Putamen (tissue), 1 donor: Measurements from ENCODE around the gene CTDSPL.
"Not testable (repeated sequence)": the region's sequence is repeated elsewhere in the genome, so short reads cannot be mapped to it uniquely, and the experiment has no call there.

ENCODE experiments used
- DNase-seq: peaks from one replicate; pipeline ENCODE4 v3.0.0-alpha.2; 2016; ENCODE audit warnings: low spot score

CTDSPL gene, protein sequence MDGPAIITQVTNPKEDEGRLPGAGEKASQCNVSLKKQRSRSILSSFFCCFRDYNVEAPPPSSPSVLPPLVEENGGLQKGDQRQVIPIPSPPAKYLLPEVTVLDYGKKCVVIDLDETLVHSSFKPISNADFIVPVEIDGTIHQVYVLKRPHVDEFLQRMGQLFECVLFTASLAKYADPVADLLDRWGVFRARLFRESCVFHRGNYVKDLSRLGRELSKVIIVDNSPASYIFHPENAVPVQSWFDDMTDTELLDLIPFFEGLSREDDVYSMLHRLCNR

DNA sequence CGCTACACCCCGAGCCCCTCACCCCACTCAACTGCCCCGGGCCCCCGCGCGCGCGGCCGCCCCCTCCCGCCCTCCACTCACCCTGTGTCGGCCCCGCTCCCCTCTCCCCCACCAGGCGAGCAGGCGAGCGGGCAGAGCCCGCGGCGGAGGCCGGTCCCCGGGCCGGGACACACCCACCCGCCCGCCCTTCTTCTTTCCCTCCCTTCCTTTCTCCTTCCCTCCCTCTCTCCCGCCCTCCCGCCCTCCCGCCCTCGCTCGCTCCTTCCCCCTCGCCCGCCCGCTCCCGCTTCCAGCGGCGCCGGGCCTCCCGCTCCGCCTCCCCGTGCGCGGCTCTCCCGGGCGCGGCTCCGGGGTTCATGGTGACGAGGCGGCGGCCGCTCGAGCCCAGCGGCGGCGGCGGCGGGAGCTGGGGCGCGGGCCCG, at the start of gene CTDSPL:
Gene CTDSPL (plus strand): TSS at position 261 of the 422 bp plus-strand sequence. CDS start 320 bp downstream, outside the sequence.
- peak; percentile 40 for DNase-seq

DNA sequence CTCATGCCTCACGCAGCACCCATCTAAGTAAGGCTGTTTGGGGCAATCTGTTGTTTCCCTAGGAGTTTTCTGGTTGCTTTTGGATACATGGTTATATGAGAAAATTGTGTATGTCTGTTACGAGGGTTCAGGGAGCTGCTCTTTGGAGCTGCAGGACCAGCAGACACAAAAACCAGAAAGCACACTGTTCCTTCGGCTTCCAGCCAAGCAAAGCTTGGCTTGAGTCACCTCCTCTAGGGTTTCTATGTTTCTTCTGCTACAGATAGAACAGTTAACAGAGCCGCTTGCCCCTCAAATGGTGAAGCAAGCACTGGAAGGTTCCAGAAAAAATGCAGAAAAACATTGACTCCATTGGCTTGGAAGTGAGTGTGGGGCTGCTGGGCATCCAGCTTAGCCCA, 49.2 kb upstream of the CTDSPL start:
- DNase-seq: no peak

DNA sequence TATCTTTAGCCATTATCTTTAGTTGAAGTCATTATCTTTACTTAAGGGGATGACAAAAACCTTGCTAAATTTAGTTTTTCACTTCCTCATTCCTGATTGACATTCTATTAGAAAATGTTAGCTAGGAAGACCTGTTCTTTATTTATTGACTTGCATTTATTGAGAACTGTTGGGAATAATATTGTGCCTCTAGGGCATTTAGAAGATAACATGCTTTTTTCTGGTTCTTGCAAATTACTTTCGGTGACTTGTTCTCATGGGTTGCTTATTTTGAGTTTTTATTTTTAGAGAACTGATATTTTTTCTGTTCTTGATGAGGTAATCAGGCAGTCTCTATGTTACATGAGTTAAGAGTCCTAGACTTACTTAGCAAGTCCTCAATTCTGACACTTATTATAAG, 48.3 kb upstream of the CTDSPL start:
- DNase-seq: no peak

DNA sequence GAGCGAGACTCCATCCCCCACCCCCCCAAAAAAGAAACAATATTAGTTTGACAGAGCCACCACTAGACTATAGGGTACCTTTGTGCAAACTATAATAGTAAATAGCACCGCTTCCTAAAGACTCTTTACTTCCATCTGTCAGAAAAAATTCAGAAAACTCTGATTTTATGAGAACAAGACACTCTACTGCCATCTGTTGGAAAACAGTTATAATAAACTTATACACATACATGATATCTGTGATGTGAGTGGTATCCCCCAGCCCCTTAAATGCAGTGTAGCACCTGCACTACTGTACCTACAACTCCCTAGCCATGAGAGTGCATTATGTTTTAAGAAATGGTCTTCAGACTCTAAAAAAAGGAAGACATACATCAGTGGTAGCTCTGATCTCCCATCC, 47.1 kb upstream of the CTDSPL start:
- no peak for DNase-seq

DNA sequence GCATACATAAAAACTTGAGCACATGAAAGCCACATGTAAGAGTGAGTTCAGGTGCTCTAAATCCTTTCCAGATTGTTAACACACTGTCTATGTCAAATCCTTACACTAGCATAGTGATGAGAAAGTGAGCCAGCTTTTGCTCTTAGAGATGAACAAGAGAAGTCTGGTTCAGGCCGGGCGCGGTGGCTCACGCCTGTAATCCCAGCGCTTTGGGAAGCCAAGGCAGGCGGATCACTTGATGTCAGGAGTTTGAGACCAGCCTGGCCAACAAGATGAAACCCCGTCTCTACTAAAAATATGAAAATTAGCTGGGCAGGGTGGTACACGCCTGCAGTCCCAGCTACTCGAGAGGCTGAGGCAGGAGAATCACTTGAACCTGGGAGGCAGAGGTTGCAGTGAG, 46.5 kb upstream of the CTDSPL start:
- not testable (repeated sequence) for DNase-seq

DNA sequence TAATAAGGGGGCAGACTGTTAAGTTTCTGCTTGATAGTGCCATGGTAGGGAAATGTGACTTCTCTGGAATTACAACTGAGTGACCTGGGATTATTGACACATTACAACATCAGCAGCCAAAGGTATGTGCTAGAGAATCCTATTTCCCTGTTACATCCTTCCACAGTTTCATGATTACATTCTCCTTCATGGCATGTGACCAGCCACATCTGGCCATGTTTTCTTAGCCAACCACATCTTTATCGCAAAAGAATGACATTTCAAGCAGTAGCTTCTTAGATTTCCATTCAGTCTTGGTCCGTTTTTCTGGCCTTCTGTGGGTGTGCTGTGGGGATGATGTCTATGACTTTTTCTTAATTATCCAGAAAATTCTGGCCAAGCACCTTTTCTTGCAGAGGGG, 45.4 kb upstream of the CTDSPL start:
- DNase-seq: no peak

DNA sequence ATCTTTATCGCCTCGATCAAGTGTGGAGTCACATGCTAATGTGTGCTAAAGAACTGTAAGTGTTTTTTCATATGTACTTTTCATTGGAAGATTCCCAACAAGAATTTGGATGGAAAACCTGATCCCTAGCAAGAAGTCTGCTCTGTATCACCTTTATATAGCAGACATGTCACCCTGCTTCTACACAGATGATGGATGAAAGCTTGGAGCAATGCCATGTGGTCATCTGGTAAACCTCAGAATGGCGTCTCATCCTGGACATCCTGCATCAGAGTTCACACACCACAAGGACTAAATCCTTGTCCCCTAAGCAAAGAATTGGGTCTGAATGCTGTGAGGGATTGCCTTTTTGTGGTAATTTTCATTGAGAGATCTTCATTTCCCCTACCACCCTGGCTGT, 42.1 kb upstream of the CTDSPL start:
- DNase-seq: no peak

DNA sequence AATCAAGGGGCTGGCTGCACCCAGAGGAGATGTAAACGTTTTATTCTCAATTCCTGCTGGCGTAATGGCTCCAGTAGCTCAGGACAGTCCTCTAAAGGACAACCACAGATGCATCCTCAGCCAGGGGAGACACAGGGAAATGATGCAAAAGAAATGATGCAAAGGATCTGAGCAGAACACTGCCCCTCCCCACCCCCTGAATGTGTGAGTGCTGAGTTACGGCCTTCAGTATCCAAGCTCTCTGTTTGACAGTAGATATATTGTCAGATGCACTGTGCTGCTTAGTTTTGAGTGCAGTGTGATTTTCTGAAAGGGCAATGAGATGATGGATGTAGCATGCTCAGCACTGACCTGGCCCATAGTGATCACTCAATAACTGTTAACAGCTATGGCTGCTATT, 41.4 kb upstream of the CTDSPL start:
- DNase-seq: no peak

DNA sequence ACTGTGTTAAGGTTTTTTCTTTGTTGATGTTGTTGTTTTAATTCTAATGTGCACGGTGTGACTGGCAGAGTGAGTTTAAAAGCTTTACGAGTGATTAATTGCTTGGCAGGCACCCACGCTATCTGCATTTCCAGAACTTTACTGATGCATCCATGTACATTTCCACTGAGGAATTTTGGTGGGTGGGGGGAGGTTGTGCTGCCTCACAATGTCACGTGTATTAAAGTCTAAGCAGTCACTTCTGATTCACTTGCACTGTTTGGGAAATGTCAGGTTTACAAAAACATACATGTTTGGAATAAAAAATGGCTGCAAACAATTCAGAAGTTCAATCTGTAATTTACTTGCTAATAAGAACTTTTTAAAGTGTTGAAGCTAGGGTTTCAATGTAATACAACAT, 38.5 kb upstream of the CTDSPL start:
- DNase-seq: no peak

DNA sequence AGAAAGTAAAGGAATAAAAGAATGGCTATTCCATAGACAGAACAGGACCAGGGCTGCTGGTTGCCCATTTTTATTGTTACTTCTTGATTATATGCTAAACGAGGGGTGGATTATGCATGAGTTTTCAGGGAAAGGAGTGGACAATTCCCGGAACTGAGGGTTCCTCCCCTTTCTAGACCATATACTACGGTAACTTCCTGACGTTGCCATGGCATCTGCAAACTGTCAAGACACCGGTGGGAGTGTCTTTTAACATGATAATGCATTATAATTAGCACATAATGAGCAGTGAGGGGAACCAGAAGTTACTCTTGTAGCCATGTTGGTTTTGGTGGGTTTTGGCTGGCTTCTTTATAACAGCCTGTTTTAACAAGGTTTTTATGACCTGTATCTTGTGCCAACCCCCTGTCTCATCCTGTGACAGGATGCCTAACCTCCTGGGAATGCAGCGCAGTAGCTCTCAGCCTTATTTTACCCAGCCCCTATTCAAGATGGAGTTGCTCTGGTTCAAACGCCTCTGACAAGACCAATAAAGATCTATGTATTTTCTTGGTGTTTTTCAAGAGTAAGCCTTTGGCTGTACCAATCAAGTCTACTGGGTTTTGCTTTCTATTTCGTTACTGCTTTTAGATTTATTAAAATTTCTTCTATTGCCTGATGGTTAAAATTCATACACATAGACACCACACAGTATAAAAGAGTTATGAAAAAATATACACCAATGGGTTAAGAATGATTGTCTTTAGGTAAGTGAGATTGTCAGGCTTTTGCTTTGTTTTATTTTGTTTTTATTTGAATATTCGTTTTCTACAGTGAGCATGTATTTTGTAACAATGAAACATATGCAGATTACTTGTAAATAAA, 37.4 kb upstream of the CTDSPL start:
- DNase-seq: no peak

DNA sequence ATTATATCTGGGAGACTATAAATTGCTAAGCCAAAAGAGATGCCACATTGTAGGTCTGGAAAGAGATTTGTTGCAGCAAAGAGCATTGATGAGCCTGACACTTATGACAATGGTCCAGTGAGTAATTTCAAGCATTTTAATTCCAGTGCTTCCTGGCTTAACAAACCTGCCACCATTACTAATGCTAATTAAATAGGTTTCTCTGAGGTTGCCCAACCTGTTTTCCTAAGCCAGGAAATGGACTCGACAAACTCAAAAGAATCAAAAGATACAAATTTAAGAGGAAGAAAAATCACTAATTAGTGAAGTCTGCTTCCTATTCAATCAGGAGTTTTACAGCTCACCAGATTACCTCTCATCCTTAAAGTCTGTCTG, 36.7 kb upstream of the CTDSPL start:
- DNase-seq: no peak

DNA sequence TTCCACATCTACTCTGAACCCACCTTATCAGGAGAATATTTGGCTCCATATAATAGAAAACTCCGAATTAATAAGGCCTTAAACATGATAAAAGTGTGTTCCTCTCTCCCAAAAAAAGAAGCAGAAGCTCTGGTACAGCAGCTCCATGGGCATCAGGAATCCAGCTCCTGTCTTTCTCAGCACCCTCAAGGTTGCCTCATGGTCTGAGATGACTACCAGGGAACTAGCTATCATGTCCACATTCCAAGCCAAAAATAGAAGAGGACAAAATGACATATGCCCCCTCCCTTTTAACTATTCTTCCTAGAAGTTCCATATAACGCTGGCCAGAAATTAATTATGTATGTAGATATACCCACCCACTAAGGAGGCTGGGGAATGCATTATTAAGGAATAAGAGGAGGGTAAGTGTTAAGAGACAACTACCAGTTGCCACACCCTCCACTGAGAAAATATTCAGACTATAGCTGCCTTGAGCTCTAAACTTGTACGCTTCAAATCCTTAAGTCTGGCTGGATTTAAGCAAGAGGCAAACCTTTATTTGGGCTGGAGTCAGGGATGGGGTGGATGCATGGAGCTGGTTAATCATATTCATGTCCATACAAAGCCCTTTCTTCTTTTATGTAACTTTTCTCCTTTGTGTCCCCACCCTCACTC, 35.8 kb upstream of the CTDSPL start:
- no peak for DNase-seq

DNA sequence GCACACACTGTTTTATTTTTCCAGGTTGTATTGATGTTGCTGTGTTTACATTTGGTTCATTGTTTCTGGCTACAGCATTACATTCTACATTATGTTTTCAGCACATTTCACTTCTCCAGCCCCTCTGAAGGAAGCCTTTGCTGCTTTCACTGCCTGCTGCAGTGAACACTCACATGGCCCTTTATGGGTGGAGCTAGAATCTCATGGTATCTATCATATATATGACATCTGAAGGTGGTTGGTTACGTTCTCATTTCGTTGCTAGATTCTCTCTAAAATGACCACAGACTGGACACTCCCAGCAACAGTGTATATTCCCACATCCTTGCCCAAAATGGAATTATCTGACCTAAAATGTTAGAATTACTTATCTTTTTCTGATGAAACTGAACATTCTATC, 35.2 kb upstream of the CTDSPL start:
- no peak for DNase-seq

DNA sequence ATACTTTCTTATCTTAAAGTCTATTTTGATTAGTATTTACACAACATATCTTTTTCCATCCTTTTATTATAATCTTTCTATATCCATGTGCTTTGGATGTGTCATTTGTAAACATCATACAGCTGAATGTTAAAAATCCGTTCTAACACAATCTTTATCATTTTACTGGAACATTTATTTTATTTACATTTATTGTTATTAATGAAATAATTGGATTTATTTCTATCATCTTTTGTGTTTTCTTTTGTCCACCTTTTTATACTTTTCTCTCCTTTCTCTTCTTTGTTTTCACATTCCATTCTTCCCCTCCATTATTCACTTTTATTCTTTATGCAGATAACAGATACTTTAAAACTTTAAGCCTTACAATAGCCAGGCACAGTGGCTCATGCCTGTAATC, 34.7 kb upstream of the CTDSPL start:
- no peak for DNase-seq

DNA sequence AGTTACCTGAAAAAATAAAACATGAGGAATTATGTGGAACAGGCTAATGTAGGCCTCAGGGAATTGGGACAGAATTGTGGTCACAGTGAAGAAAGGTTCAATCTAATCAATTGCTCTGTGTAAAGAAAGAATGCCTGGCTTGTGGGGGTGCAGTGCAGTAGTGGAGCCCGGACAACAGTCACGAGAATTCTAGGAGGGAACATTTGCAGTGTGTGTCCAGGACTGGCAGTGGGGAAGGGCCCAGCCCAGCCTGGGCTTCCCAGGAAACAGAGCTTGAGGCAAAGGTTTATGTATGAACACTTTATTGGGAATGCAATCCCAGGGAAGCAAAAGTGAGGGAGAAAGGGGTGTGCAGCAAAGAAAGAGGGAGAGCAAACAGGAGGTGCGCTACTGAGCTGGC, 29.2 kb upstream of the CTDSPL start:
- no peak for DNase-seq

DNA sequence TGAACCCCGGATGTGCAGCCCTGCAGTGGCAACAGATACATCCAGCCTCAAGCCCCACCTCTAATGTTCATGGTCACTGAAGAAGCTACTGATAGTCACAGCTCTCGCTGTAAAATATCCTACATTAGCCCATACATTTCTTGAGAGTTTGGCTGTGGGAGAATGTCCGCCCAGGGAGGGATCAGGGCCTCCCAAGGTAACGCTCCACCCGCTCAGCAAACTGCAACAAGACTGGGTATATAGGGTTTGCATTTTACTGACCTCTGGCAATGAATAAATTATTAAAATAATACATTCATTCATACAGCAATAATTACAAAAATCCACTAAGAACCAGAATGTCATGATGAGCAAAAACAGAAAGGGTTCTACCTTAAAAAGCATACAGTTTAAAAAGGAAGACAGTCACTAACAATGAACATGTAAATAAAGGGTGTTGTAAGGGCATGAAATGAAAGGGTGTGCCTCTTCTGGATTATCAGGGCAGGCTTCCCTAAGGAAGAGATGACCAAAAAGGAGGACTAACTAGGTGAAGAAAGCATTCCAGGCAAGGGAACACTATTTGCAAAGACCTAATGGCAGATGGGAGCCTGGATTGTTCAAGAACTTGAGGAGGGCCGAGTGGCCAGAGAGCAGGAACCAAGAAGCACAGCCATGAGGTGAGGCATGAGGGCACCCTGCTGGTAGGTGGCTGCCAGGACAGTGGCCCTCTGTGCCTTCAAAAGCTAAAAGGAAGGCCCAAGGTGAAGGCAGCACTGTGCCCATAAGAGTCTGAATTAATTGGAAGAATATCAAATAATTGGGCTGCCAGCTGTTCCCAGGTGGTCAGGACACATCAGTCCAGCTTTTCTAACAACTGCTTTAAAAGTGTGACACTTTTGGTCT, 28.1 kb upstream of the CTDSPL start:
- no peak for DNase-seq

DNA sequence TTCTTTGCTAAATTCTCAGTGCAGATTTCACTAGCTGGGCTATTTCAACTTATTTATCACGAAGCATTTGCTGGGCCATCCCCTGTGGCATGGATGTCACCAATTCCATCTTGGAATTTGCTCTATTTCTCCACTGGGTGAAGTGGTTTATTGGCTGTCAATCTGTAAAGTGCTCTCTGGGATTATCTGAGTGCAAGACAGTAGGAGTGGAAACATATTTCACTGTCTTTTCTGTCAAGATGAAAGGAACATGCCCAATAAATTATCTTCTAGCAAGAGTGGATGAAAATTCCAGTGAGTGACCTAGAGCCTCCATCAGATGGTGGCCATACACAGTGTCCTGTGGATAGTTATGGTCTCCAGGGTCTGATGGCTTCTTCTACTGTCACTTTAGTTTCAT, 25.1 kb upstream of the CTDSPL start:
- DNase-seq: no peak

DNA sequence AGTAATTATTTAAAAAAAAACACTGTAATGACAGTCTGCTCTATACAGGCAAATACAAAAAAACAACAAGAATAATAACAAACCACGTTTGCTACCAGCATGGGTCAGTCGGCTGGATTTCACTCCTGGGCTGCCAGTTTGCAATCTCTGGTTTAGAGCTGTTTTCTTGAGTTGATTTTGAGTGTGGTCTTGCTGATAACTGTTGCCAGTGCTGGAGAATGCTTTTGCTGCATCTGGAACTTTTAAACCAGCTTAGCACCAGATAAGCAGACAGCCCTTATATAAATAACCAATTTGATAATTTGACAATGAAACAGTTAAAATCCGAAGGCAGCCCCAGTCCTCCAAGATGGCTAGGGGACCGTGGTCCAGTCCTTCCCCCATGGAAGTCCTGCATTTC, 14.0 kb upstream of the CTDSPL start:
- DNase-seq: no peak

DNA sequence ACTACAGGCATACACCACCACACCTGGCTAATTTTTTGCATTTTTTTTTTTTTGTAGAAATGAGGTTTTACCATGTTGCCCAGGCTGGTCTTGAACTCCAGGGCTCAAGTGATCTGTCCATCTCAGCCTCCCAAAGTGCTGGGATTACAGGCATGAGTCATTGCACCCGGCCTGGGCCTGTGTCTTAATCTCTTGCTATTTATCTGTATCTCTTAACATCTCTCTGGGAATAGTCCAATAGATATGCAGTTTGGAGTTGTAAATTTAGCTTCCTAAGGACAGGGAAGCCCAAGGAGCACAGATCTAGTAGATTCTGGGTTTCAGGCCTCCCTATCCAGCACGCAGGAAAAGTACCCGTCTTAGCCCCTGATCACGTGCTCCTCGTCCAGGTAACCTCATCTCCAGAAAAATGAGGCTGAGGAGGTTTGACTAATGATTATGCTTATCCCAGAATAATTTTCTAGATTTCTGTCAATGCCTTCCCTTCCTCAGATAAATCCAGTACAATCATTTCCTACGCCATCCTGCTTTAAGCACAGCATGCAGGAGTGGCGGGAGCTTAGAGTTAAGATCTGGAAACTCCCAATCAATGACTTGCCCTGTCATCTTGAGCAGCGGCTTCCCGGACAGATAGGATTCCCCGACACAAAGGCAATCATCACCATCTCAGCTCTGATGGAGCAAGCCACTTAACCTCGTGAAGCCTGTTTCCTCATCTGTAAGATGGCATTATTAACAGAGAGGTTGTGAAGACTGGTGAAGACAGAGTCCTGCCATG, 12.3 kb upstream of the CTDSPL start:
- no peak for DNase-seq

DNA sequence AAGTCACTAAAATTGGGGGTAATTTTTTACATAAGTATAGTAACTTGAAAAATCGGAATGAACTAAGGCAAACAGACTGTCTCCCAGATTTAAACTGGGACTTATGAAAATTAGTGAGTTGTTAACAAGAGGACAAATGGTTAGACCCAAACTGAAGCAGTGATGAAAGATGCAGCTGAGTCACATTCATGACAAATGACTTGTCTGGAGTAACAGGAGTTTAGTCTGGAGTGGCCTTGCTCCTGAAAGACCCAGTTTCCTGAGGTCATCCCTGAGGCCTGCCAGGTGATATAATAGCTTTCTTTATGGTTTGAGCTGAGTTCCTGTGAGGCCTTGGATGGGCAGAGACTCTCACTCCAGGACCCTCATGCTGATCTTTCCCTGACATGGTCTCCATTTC, 9.6 kb upstream of the CTDSPL start:
- DNase-seq: no peak

DNA sequence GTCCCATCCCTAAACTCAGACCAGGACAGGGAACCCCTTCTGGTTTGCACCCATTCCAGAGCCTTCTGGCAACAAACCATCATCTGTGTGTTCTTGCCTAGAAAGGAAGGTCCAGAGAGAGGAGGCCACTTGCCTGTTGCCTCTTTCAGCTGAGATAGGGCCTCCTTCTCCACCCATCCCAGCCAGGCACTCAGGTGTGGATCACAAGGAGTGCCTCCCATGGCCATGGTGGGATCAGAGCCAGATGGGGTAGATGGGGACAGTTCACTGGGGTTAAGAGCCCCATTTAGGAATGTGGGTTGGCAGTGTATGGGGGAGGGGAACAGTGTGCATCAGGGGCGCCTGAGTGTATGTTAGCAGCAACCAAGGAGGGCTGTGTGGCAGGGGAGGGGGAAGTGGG, 8.9 kb upstream of the CTDSPL start:
- no peak for DNase-seq
